HG03139 (cell line): ENCODE measurements around the gene HTR7.

Experiments used
- ATAC-seq: cut with Tn5 transposase; IDR thresholded peaks from one replicate; pipeline ENCODE4 v1.9.1; 2021; ENCODE audit not compliant: unreplicated experiment

The HTR7 gene

DNA sequence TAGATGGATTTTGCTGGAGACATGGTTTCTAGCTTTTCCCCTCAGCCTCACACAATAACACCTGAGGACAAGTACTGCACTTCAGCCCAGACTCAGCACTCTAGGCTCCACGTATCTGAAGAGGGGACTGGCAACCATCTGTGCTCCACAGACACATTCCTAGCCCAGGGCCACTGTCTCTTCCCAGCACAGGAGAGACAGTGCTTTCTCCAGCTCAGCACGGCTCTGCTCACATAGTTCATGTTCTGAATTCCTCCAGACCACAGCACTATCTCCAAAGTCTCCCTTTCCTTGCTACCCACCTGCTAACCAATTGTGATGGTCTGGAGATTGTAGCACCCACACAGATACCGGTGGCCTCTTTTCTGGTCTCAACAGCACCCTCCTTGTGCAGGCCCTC lies 114.5 kb downstream of the HTR7 start:
- no peak for ATAC-seq

DNA sequence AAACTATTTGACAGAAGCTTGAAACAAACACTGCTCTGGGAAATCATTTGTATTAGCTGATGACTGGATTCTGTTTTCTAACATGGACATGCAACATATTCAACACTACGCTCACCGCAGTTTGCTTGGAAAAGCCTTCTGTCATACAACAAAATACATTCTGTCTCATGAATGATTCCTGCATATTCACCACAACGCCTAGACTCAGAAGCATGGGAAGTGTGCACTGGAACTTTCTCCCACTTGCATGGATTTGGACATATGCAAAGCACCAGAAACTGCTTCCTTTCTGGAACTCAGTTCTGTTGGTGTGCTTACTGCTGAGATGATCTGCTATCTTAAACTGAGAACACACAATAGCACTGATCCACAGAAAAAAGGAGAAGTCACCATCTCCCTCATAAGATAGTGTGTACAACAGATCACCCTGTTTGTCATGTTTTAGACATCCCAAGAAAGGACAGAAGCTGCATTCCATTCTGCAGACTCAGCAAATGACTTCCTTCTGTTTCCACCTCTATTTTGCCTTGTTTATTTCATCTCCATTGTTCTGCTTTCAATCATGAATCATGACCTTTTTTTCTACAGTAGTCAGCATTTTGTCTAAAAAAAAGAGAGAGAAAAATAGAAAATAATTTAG lies 115.8 kb downstream of the HTR7 start:
- ATAC-seq = no peak

DNA sequence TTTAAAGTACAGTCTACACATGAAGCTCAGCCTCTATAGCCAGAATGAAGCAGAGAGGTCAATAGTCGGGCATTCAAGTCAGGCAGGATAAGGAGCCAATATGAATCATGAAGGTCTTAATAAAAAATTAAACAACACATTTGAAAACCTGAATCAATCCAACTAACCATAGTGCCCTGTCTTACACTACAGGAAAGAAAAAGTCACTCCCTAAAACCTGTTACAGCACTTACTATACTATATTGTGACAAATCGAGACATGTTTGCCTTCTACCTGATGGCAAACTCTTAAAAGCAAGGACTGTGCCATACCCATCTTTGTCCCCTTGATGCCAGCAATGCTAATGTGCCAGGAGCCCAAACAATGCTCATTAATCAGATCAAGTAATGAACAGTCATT lies 117.6 kb downstream of the HTR7 start:
- no peak for ATAC-seq

DNA sequence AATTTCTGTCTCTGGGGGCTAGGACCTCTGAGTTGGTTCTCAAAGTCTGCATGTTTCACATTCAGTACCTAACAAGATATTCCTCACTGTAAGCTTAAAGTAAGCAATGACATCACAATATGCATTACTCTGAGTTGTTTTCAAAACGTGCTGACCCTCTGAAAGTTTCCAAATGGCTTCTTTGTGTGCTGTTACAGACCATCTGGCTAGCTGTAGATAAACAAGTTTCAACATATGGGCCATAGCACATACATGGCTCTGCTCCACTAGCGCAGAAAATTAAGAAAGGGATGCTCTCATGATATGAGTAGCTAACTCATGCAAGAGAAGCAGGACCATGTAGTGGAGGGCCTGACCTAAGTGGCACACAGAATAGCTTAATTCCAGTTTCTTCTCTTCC lies 119.0 kb downstream of the HTR7 start:
- no peak for ATAC-seq

DNA sequence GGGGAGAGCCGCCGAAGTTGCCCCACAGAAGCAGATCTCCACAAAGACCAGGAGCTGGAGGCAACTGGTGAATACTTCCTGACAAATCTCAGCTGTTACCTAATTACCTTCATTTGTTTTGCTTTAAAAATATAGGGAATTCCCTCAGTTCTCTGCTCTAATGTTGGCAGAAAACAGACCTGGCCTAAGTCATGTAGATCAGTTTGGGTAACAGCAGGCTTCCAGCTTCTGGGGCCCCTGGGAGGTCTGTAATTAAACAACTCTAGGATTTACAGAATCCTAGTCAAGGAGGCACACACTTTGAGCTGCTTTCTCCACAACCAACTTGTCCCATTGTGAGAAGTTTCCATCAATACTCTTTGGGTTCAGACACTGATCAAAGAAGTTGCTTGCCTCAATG lies 123.4 kb downstream of the HTR7 start:
- ATAC-seq = no peak

DNA sequence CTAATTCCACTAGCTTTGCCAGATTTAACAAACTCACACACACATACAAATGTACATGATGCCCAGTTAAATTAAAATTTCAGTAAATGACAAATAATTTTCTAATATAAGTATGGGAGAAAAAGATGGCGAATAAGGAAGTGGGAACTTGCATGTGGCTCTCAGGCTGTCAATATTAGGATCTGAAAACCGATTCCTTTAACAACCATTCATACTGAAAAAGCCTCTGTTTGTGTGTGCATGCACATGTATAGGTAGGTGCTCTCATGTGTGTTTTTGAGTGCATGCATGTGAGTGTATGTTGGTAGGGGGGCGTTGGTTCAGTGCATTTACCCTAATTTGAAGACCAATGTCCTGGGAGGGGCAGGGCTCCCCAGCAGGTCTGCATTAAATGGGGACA lies 125.3 kb downstream of the HTR7 start:
- ATAC-seq = no peak

DNA sequence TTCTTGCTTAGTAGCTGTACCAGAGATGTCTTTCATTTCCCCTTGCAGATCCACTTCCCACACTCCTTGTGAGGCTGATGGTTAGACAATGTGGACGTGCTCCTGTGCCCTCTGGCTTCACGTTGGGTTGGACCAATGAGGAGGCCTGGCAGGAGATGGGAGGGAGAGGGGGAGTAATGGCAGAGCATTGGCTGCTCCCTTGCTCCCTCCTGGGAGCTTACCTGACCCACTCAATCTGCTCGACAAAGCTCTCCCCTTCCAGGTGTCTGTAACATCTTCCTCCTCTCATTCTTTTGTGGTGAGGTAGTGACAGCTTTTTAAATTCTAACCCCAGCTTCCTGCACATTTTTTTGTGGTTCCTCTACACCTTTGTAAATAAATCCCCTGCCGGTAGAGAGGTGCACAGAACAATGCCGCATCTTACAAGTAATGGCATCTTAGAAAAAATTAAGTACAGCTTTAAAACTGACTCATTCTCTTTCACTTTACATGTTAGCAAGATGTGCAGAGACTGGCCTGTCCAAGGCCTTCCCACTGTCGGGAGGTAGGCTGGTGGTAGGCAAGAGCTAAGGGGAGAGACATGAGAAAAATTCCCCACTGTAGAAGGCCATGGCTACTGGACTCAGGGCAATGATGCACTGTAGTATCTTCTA lies 134.3 kb downstream of the HTR7 start:
- ATAC-seq = no peak

DNA sequence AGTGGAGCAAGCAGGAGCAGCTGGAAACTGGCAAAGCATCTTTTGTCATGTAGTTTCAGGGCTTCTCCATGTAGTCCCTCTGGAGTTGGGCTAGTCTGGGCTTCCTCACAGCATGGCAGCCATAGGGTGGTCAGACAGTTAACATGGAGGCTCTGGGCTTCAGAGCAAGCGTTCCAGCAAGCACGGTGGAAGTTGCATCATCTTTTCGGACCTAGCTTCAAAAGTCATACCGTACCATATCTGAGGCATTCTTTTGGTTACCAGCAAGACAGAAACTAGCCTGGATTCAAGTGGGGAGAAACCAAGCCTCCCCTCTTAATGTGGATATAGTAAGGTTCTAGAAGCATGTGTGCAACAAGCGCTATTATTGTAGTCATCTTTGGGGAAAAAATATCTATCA lies 135.0 kb downstream of the HTR7 start:
- no peak for ATAC-seq

DNA sequence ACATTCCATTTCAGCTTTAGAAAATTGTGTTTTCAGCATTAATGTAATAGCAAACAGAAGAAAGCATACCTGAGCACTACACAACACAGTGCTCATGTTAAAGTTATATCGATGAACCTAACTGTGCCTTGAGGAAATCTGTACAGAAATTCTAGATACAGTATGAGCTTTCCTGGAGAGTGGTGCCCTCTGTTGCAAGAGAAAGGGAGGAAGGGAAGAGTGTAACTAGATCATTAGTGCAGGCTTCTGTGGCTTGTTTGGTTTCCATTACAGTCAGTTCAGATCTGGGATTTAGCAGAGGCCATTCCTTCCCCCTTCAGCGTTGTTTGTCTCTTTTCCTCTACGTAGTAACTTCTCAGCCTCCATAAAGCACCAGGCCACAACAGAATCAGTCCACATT lies 139.7 kb downstream of the HTR7 start:
- ATAC-seq = no peak

DNA sequence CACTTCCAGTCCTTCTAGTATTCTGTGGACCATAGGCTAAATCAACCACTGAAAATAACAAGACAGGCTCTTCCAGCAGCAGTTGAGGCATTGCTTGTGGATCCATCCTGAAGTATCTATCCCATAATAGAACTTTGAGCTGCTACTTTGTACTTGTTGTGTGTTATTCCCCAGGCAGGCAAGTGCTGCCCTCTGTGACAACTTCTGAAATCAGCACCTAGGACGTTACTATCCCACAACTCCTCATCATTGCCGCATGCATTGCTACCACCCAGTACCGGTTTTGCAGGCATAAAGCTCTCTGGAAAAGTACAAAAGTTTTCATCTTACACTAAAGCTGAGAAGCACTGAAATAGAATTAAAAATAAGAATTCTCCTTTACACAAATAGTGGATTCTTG lies 145.3 kb downstream of the HTR7 start:
- ATAC-seq = no peak

DNA sequence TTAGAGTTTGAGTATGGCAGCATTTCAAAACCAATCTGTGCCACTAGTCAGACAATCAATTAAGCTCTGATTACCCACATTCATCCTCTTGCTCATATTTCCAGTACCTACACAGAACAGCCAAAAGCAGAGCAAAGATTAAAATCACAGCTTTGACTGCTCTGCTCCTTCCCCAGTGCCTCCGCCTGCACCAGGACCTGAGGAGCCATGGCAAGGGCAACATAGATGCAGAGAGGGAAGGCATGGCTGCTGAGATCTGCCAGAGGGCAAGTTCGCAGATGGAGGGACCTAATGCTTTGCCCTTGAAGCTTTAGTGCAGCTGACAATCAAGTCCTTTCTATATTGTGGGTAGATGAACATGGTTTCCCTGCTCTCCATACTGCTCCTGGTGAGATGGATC lies 148.1 kb downstream of the HTR7 start:
- no peak for ATAC-seq

DNA sequence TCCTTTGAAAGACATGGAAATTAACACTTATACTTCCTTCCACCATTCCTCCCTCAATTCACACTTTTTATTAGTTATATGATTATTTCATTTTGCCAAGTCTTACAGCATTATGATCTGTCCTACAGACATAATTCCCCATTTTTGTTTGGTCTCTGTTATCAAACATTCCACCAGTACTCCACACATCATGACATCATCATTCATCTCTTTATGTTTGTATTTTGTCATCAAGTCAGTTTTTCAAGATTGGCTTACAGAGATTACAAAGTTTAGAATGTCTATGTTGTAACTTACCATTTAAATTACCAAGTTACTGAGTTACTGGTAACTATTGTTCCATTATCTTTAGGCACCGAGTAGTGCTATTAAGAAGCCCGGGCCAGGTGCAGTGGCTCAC lies 150.2 kb downstream of the HTR7 start:
- no peak for ATAC-seq

DNA sequence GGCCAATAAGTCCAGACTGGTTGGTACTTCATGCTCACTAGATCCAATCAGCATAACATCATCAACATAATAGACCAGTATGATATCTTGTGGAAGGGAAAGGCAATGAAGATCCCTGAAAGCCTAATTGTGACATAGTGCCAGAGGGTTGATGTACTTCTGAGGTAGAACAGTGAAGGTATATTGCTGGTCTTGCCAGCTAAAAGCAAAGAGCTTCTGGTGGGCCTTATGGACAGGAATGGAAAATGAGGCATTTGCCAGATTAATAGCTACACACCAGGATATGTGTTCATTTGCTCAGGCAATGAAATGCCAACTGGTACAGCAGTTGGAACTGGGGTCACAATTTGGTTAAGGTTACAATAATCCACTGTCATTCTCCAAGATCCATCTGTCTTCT lies 156.4 kb downstream of the HTR7 start:
- ATAC-seq = no peak

DNA sequence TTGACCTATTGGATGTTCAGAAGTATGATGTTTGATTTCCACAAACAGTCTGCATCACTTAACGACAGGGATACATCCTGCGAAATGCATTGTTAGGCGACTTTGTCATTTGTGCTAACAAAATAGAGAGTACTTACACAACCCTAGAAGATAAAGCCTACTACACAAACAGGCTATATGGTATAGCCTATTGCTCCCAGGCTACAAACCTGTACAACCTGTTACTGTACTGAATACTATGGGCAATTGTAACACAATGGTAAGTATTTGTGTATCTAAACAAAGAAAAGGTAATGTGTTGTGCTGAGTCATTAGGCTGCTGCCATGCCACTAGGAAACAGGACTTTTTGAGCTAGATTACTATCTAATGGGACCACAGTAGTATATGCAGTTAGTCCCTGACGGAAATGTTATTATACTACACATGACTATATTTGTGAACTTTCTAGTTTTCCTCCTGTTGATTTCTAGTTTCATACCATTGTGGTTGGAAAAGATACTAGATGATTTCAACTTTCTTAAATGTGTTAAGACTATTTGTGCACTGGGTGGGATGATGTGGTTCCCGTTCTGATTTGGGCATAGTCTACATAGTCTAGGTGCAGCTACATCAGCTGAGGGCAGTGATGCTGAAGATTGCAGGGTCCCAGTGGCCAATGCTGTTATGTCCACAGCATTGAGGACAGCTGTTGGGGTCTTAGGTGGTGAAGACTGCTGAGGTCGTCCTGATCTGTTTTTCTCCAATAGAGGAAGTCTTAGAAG lies 161.7 kb downstream of the HTR7 start:
- ATAC-seq = no peak
